ENCODE results near the gene NAGS. TPM values are rescaled to one million over a fixed set of nuclear protein-coding genes. Genes with fewer than 3 reads are reported as not detected.
A peak's percentile ranks its signal among the peaks of the same experiment; 100 is the strongest.

NAGS gene
- total and polyA plus RNA-seq, 2 experiments from 2014 or later = 14.0 to 14.4 TPM

DNA sequence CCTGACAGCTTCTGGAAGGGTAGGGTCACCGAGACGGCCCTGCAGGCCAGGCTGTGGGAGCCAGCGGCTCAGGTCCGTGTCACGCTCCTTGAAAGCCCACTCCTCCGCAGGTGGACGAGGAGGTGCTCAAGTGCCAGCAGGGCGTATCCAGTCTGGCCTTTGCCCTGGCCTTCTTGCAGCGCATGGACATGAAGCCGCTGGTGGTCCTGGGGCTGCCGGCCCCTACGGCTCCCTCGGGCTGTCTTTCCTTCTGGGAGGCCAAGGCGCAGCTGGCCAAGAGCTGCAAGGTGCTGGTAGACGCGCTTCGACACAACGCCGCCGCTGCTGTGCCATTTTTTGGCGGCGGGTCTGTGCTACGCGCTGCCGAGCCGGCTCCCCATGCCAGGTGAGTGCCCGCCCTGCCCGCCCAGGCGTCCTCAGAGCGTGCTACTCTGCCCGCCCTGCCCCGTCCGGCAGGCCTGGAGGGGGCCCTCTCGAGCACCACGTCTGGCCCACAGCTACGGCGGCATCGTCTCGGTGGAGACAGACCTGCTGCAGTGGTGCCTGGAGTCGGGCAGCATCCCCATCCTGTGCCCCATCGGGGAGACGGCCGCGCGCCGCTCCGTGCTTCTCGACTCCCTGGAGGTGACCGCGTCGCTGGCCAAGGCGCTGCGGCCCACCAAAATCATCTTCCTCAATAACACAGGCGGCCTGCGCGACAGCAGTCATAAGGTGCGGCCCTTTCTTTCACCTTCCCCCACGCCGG lies 1.3 kb downstream of the NAGS start:
- 5% methylated on average over 42 of the region's 59 CpGs for WGBS (ENCODE audit: low lambda C conversion rate, missing lambda C conversion rate)
- Histone ChIP-seq H3K79me2 (no peaks in the 10 kb centered on the region), H3K9me2 (replicated peaks; ENCODE audit: insufficient read depth) (no peaks in the 10 kb centered on the region), H3K36me3 (replicated peaks; ENCODE audit: insufficient read depth, low read depth) (no peaks in the 10 kb centered on the region), H4K20me1 (ENCODE audit: insufficient read depth, poor library complexity, severe bottlenecking) (no peaks in the 10 kb centered on the region), H3K27ac (no peak overlapping the region), H3K4me2 (peak overlapping the region; percentile 94), H3K4me3 (peak overlapping the region; percentile 37), H3K27me3 (peaks cover 42% of the 10 kb centered on the region), H3K9me3 (ENCODE audit: low read depth) (no peaks in the 10 kb centered on the region), H3K4me1 (ENCODE audit: insufficient read depth) (peaks cover 21% of the 10 kb centered on the region), H2AFZ (peak overlapping the region; percentile 75)
- TF ChIP-seq, protein P1, sequence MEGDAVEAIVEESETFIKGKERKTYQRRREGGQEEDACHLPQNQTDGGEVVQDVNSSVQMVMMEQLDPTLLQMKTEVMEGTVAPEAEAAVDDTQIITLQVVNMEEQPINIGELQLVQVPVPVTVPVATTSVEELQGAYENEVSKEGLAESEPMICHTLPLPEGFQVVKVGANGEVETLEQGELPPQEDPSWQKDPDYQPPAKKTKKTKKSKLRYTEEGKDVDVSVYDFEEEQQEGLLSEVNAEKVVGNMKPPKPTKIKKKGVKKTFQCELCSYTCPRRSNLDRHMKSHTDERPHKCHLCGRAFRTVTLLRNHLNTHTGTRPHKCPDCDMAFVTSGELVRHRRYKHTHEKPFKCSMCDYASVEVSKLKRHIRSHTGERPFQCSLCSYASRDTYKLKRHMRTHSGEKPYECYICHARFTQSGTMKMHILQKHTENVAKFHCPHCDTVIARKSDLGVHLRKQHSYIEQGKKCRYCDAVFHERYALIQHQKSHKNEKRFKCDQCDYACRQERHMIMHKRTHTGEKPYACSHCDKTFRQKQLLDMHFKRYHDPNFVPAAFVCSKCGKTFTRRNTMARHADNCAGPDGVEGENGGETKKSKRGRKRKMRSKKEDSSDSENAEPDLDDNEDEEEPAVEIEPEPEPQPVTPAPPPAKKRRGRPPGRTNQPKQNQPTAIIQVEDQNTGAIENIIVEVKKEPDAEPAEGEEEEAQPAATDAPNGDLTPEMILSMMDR (IDR thresholded peaks at IDR 0.05; ENCODE audit: poor library complexity) = peak; percentile 27
- TF ChIP-seq EZH2phosphoT487 (IDR thresholded peaks at IDR 0.05; ENCODE audit: low read depth, severe bottlenecking, unreplicated experiment) (no peak), EZH2 (IDR thresholded peaks at IDR 0.05; ENCODE audit: borderline replicate concordance) (peak; percentile 48)
- DNase-seq (ENCODE audit: low spot score) = peak; percentile 61

DNA sequence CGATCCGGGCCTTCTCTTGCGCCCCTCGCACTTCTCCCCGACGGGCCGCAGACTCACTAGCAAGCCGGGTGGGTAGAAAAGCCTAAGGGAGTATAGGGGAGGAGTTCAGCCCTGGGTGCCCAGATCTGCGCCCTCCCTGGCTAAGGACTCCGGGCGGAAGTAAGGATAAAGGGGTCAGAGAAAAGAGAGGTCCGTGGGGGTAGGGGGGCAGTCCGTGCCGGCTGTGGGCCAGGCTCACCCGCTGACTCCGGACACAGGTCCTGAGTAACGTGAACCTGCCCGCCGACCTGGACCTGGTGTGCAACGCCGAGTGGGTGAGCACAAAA lies 1.8 kb downstream of the NAGS start:
- DNase-seq (ENCODE audit: low spot score) = no peak
- Histone ChIP-seq H3K36me3 (replicated peaks; ENCODE audit: insufficient read depth, low read depth) (no peaks in the 10 kb centered on the region), H3K9me3 (ENCODE audit: low read depth) (no peaks in the 10 kb centered on the region), H3K4me1 (ENCODE audit: insufficient read depth) (peaks cover 21% of the 10 kb centered on the region), H2AFZ (peak overlapping the region; percentile 75), H3K27me3 (peaks cover 42% of the 10 kb centered on the region), H3K4me2 (peak overlapping the region; percentile 94), H3K79me2 (no peaks in the 10 kb centered on the region), H3K27ac (no peak overlapping the region), H3K4me3 (peak overlapping the region; percentile 37), H4K20me1 (ENCODE audit: insufficient read depth, poor library complexity, severe bottlenecking) (no peaks in the 10 kb centered on the region), H3K9me2 (replicated peaks; ENCODE audit: insufficient read depth) (no peaks in the 10 kb centered on the region)
- WGBS (ENCODE audit: low lambda C conversion rate, missing lambda C conversion rate) = 4% methylated on average over 19 of the region's 21 CpGs
- TF ChIP-seq EZH2 (IDR thresholded peaks at IDR 0.05; ENCODE audit: borderline replicate concordance) (no peak), EZH2phosphoT487 (IDR thresholded peaks at IDR 0.05; ENCODE audit: low read depth, severe bottlenecking, unreplicated experiment) (peak; percentile 31)

DNA sequence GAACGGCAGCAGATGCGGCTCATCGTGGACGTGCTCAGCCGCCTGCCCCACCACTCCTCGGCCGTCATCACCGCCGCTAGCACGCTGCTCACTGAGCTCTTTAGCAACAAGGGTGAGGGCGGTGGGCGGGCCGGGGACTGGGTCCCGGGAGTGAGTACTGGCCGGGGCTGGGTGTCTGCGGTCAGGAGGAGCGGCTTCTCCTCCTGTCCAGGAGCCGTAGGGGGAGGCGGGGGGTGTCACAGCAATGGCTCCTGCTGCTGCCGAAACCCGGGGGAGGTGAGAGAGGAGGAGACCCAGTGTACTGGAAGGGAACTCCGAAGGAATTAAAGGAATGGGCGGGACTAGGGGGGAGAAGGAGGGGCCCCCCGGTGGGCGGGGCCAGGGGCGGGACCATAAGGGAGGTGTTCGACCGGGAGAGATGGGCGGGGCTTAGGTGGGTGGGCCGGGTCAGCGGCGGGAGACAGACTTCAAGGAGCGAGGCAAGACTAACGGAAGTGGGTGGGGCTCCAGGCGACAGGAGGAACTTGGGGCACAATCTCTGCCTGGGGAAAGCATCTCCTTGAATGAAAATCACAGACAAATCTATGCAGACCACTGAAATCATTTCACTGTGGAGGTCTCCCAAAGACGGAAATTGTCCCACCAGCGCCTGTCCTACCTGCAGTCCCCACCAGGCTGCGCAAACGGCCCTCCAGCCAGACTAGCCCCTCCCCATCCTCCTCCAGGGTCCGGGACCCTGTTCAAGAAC lies 2.4 kb downstream of the NAGS start:
- 0% methylated on average over 28 of the region's 40 CpGs for WGBS (ENCODE audit: low lambda C conversion rate, missing lambda C conversion rate)
- peak; percentile 99 for DNase-seq (ENCODE audit: low spot score)
- Histone ChIP-seq H3K4me2 (peak overlapping the region; percentile 94), H3K4me3 (peak overlapping the region; percentile 50), H3K27me3 (peaks cover 42% of the 10 kb centered on the region), H3K4me1 (ENCODE audit: insufficient read depth) (peaks cover 21% of the 10 kb centered on the region), H4K20me1 (ENCODE audit: insufficient read depth, poor library complexity, severe bottlenecking) (no peaks in the 10 kb centered on the region), H3K9me3 (ENCODE audit: low read depth) (no peaks in the 10 kb centered on the region), H3K36me3 (replicated peaks; ENCODE audit: insufficient read depth, low read depth) (no peaks in the 10 kb centered on the region), H2AFZ (peak overlapping the region; percentile 75), H3K27ac (peak overlapping the region; percentile 49), H3K79me2 (no peaks in the 10 kb centered on the region), H3K9me2 (replicated peaks; ENCODE audit: insufficient read depth) (no peaks in the 10 kb centered on the region)
- TF ChIP-seq EZH2phosphoT487 (IDR thresholded peaks at IDR 0.05; ENCODE audit: low read depth, severe bottlenecking, unreplicated experiment) = peak; percentile 5
- TF ChIP-seq, protein P1 (IDR thresholded peaks at IDR 0.05; ENCODE audit: poor library complexity) = peak; percentile 66
- TF ChIP-seq EZH2 (IDR thresholded peaks at IDR 0.05; ENCODE audit: borderline replicate concordance) = no peak

Measured in hepatocyte (in vitro differentiated cells).